ENCODE data around the gene KIF23.
"Not testable (repeated sequence)": the region's sequence is repeated elsewhere in the genome, so short reads cannot be mapped to it uniquely, and the experiment has no call there.

KIF23 gene

GRCh38 chr15:69439623-69440022 lies 25.5 kb downstream of the KIF23 start:
- DNase-seq, result no peak

GRCh38 chr15:69443032-69443611 lies 29.0 kb downstream of the KIF23 start:
- no peak for DNase-seq

- no peak for DNase-seq
These were observed 30.5 kb downstream of the KIF23 start for GRCh38 chr15:69444686-69445085.

GRCh38 chr15:69446953-69447352 lies 32.8 kb downstream of the KIF23 start:
- DNase-seq, result no peak

GRCh38 chr15:69450221-69450620 lies 36.1 kb downstream of the KIF23 start:
- not testable (repeated sequence) for DNase-seq

- no peak for DNase-seq
These were observed 37.0 kb downstream of the KIF23 start for GRCh38 chr15:69450968-69451695.

- no peak for DNase-seq
These were observed 38.0 kb downstream of the KIF23 start for GRCh38 chr15:69451951-69452691.

GRCh38 chr15:69452692-69453521 lies 38.8 kb downstream of the KIF23 start, which contains the start of gene RPLP1:
RPLP1 (plus strand) TSS chr15:69452818; CDS start chr15:69452949, 131 bp downstream.
- peak; percentile 92 to 98 for DNase-seq

GRCh38 chr15:69454953-69455352 lies 40.8 kb downstream of the KIF23 start:
- no peak for DNase-seq

GRCh38 chr15:69456208-69457166 lies 42.3 kb downstream of the KIF23 start:
- DNase-seq, result no peak

- DNase-seq, result no peak
These were observed 43.4 kb downstream of the KIF23 start for GRCh38 chr15:69457304-69458280.

- no peak for DNase-seq
These were observed 44.9 kb downstream of the KIF23 start for GRCh38 chr15:69459066-69459465.

- DNase-seq, result no peak
These were observed 46.3 kb downstream of the KIF23 start for GRCh38 chr15:69460481-69460880.

- DNase-seq, result no peak
These were observed 47.9 kb downstream of the KIF23 start for GRCh38 chr15:69462030-69462492.

GRCh38 chr15:69462493-69463181 lies 48.5 kb downstream of the KIF23 start:
- DNase-seq, result peak; percentile 96 to 99

- no peak for DNase-seq
These were observed 49.1 kb downstream of the KIF23 start for GRCh38 chr15:69463182-69463756.

- DNase-seq, result no peak
These were observed 51.1 kb downstream of the KIF23 start for GRCh38 chr15:69465253-69465652.

GRCh38 chr15:69466733-69467132 lies 52.6 kb downstream of the KIF23 start:
- no peak for DNase-seq

GRCh38 chr15:69467636-69468035 lies 53.5 kb downstream of the KIF23 start:
- no peak for DNase-seq
